Uterus (tissue), 4 donors: ENCODE measurements around the gene GRIP1. TPM values are rescaled to one million over a fixed set of nuclear protein-coding genes. Genes with fewer than 3 reads are reported as not detected.

Experiments
- DNase-seq, 2 donors: peaks; one replicate each; pipeline ENCODE4 v3.0.0-alpha.2; 2019 to 2020
- H3K27ac ChIP-seq, 2 donors: fragments of 200-600 bp; sonication (generic); 1 replicate in 1 of 2; 2 replicates in 1 of 2; pipeline ENCODE4 v1.5.1; 2016 to 2018
- H3K27me3 ChIP-seq, 2 donors: fragments of 200-600 bp; sonication (generic); one replicate each; pipeline ENCODE4 v1.5.1; 2018 to 2019; ENCODE audit warnings: control low read depth in 1 of 2
- H3K36me3 ChIP-seq, 2 donors: fragments of 200-600 bp; sonication (generic); one replicate each; pipeline ENCODE4 v1.5.1; 2019; ENCODE audit warnings: control low read depth in 1 of 2
- H3K4me1 ChIP-seq, 2 donors: fragments of 200-600 bp; sonication (generic); one replicate each; pipeline ENCODE4 v1.5.1; 2018 to 2019; ENCODE audit warnings: control low read depth in 1 of 2
- H3K4me3 ChIP-seq, 2 donors: fragments of 200-600 bp; sonication (generic); 1 replicate in 1 of 2; 2 replicates in 1 of 2; pipeline ENCODE4 v1.5.1; 2018 to 2019; ENCODE audit warnings: mild to moderate bottlenecking in 1 of 2
- H3K9me3 ChIP-seq, 2 donors: fragments of 200-600 bp; sonication (generic); one replicate each; pipeline ENCODE4 v1.5.1; 2019; ENCODE audit warnings: control low read depth in 1 of 2
- CTCF ChIP-seq, 4 experiments: fragments of 200-600 bp in 2 of 4; fragments of 450-650 bp in 2 of 4; sonication (generic) in 2 of 4; IDR thresholded peaks; one replicate each; pipeline ENCODE4 v1.5.1; 2016 to 2019; ENCODE audit warnings: antibody characterized with exemption in 4 of 4, mild to moderate bottlenecking in 2 of 4, moderate library complexity in 1 of 4
- POLR2A ChIP-seq, 2 donors: fragments of 450-650 bp; IDR thresholded peaks; one replicate each; pipeline ENCODE4 v1.6.1; 2016; ENCODE audit warnings: antibody characterized with exemption in 2 of 2, mild to moderate bottlenecking in 1 of 2, moderate library complexity in 1 of 2
- intact Hi-C: fragments of 100-400 bp; cut with DNase I; formaldehyde crosslinking; loops from one replicate; pipeline ENCODE4 v1.15.1; 2023; ENCODE audit warnings: low total_unique reads
- total RNA-seq, 4 donors: library from RNA; depleted of rRNA in 3 of 4; stranded (reverse); fragments of >200 nt in 3 of 4; gene quantifications; one replicate each; pipeline versions ENCODE4 v1.1.0 to v1.2.4, GENCODE V29; 2014 to 2023
- donor health status: DM: yes; HTN: yes; CAD: no.

The GRIP1 gene
- total RNA-seq, 4 donors from 2014 or later: 6.4 to 74.8 (median 19.2) TPM; not detected in 1

GRCh38 chr12:66612090-66612775 lies 66.6 kb downstream of the GRIP1 start:
- TF ChIP-seq POLR2A (IDR thresholded peaks at IDR 0.05) (no peak), CTCF (IDR thresholded peaks at IDR 0.05) (no peak)
- H3K4me3 ChIP-seq: no peak overlapping the region
- intact Hi-C loops: no loop called here

GRCh38 chr12:66607147-66607546 lies 71.7 kb downstream of the GRIP1 start:
- H3K27me3 ChIP-seq: no peaks in the 10 kb centered on the region
- H3K36me3 ChIP-seq: no peaks in the 10 kb centered on the region
- no peak overlapping the region for H3K27ac ChIP-seq
- no peak overlapping the region for H3K4me3 ChIP-seq
- intact Hi-C loops: no loop called here
- H3K4me1 ChIP-seq: no peaks in the 10 kb centered on the region
- TF ChIP-seq CTCF (IDR thresholded peaks at IDR 0.05) (no peak), POLR2A (IDR thresholded peaks at IDR 0.05) (no peak)
- H3K9me3 ChIP-seq: no peaks in the 10 kb centered on the region
- DNase-seq: no peak

More at GRCh38 chr12:66612090-66612775, 66.6 kb downstream of the GRIP1 start:
- H3K27ac ChIP-seq: no peak overlapping the region
- DNase-seq: no peak
- no peaks in the 10 kb centered on the region for H3K36me3 ChIP-seq
- no peaks in the 10 kb centered on the region for H3K27me3 ChIP-seq
- no peaks in the 10 kb centered on the region for H3K4me1 ChIP-seq
- no peaks in the 10 kb centered on the region for H3K9me3 ChIP-seq

DNA sequence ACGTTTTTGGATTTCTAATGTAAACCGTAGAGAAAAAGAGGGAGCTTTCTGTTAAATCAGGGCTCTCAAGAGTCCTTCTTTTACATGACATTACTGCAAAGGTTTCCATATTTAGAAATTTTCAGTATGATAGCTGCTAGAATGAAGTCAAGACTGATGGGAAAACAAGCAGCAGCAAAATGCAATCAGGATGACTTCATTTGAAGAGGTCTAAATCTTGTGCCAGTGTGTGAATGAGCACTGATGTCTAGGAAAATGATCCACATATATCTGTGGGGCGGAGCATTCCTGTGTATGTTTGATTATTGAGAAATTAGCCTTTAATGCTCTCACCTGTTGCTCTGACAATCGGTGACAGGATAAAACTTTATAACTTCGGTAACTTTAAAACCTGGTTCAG lies 73.6 kb downstream of the GRIP1 start:
- Histone ChIP-seq H3K27ac (no peak overlapping the region), H3K36me3 (no peaks in the 10 kb centered on the region), H3K9me3 (no peaks in the 10 kb centered on the region), H3K27me3 (no peaks in the 10 kb centered on the region), H3K4me3 (no peak overlapping the region), H3K4me1 (no peaks in the 10 kb centered on the region)
- TF ChIP-seq POLR2A (IDR thresholded peaks at IDR 0.05): no peak
- TF ChIP-seq CTCF (IDR thresholded peaks at IDR 0.05): no peak
- intact Hi-C loops: no loop called here
- DNase-seq: no peak

- intact Hi-C loops: no loop called here
- Histone ChIP-seq H3K4me3 (no peak overlapping the region), H3K27me3 (no peaks in the 10 kb centered on the region), H3K4me1 (no peaks in the 10 kb centered on the region), H3K36me3 (no peaks in the 10 kb centered on the region), H3K9me3 (no peaks in the 10 kb centered on the region), H3K27ac (no peak overlapping the region)
- no peak for DNase-seq
- TF ChIP-seq POLR2A (IDR thresholded peaks at IDR 0.05) (no peak), CTCF (IDR thresholded peaks at IDR 0.05) (no peak)
These were observed 74.8 kb downstream of the GRIP1 start for GRCh38 chr12:66603981-66604479.

GRCh38 chr12:66603461-66603860 lies 75.4 kb downstream of the GRIP1 start:
- TF ChIP-seq CTCF (IDR thresholded peaks at IDR 0.05) (no peak), POLR2A (IDR thresholded peaks at IDR 0.05) (no peak)
- H3K27ac ChIP-seq: no peak overlapping the region
- no peaks in the 10 kb centered on the region for H3K27me3 ChIP-seq
- no peaks in the 10 kb centered on the region for H3K4me1 ChIP-seq
- intact Hi-C loops: no loop called here
- H3K9me3 ChIP-seq: no peaks in the 10 kb centered on the region
- no peaks in the 10 kb centered on the region for H3K36me3 ChIP-seq
- no peak overlapping the region for H3K4me3 ChIP-seq
- no peak for DNase-seq
